Right cardiac atrium (tissue), 5 donors: ENCODE results near the gene DDRGK1. TPM values are rescaled to one million over a fixed set of nuclear protein-coding genes. Genes with fewer than 3 reads are reported as not detected.

ENCODE experiments used
- ATAC-seq, 2 donors: fragments of 200-7000 bp; cut with Tn5 transposase; one replicate each; pipeline versions ENCODE4 v1.8.0 to v1.9.1; 2020; ENCODE audit warnings: moderate library complexity in 2 of 2, mild to moderate bottlenecking in 1 of 2
- DNase-seq, 3 donors: peaks; one replicate each; pipeline ENCODE4 v3.0.0-alpha.2; 2020
- H3K27ac ChIP-seq: one replicate; pipeline ENCODE4 v1.5.1; 2013; ENCODE audit warnings: mild to moderate bottlenecking, low read length, control low read depth, moderate library complexity
- H3K27me3 ChIP-seq: one replicate; pipeline ENCODE4 v1.6.1; 2013; ENCODE audit not compliant: control insufficient read depth, insufficient read depth
- H3K4me1 ChIP-seq: one replicate; pipeline ENCODE4 v1.6.1; 2013; ENCODE audit warnings: low read length; ENCODE audit not compliant: control insufficient read depth, insufficient read depth
- H3K4me3 ChIP-seq: one replicate; pipeline ENCODE4 v1.5.1; 2013; ENCODE audit warnings: low read length, control low read depth
- H3K9me3 ChIP-seq: one replicate; pipeline ENCODE4 v1.6.1; 2013; ENCODE audit warnings: low read length; ENCODE audit not compliant: control insufficient read depth
- WGBS: extraction: QIAGEN DNeasy Blood & Tissue Kit; methylation state at CpG from one replicate; pipeline ENCODE4 v1.1.7; 2013; 5-methylcytosine and 5-hydroxymethylcytosine counted together
- intact Hi-C, 4 donors: fragments of 100-400 bp; cut with DNase I; formaldehyde crosslinking; loops; one replicate each; pipeline versions ENCODE4 v1.11.0 to v1.14.0; 2022 to 2023
- polyA plus RNA-seq: library from polyadenylated mRNA; stranded (reverse); fragments of 200-250 nt; gene quantifications from one replicate; pipeline ENCODE4 v1.2.3, GENCODE V29; 2013
- total RNA-seq, 4 donors: library from RNA; stranded (reverse); fragmentation: NEBNext Ultra II Directional; extraction: Animal tissue kit (Norgen Biotek cat#: 25700); gene quantifications; one replicate each; pipeline ENCODE4 v1.2.1, GENCODE V29; 2021
- donor health status: healthy with polysubstance abuse.
- donor health status: DM: no; HTN: yes; CAD: no.
- donor health status: DM: no; HTN: no; CAD: no.
- donor health status: DM: no; HTN: yes; CAD: no; lungs with severe emphysema.
- donor health status: DM: yes; HTN: yes; CAD: no.

DDRGK1 gene
- total and polyA plus RNA-seq, 5 donors: 37.4 to 40.6 (median 38.5) TPM

GRCh38 chr20:3175270-3175669 is 29.2 kb downstream of the DDRGK1 start:
- H3K4me3 ChIP-seq: peak overlapping the region; percentile 66
- 19% methylated on average over 1 of the region's 1 CpG for WGBS
- intact Hi-C loops: no loop called here

GRCh38 chr20:3174442-3175261 is 29.8 kb downstream of the DDRGK1 start:
- H3K27me3 ChIP-seq: no peaks in the 10 kb centered on the region
- peak overlapping the region; percentile 66 for H3K4me3 ChIP-seq
- 15% methylated on average over 13 of the region's 13 CpGs for WGBS
- H3K27ac ChIP-seq: no peak overlapping the region
- H3K4me1 ChIP-seq: no peaks in the 10 kb centered on the region
- H3K9me3 ChIP-seq: no peaks in the 10 kb centered on the region
- intact Hi-C loops: no loop called here
- DNase-seq (no peak), ATAC-seq (no peak)

More at GRCh38 chr20:3175270-3175669, 29.2 kb downstream of the DDRGK1 start:
- DNase-seq (no peak), ATAC-seq (no peak)
- H3K4me1 ChIP-seq: no peaks in the 10 kb centered on the region
- H3K27ac ChIP-seq: no peak overlapping the region
- no peaks in the 10 kb centered on the region for H3K27me3 ChIP-seq
- H3K9me3 ChIP-seq: no peaks in the 10 kb centered on the region

GRCh38 chr20:3173610-3174441 is 30.7 kb downstream of the DDRGK1 start:
- DNase-seq: peak; percentile 92 to 98 (median 97)
- peak; percentile 96 to 97 for ATAC-seq
- WGBS: under 1% methylated on average over 84 of the region's 84 CpGs
- Histone ChIP-seq H3K27ac (peak overlapping the region; percentile 38), H3K27me3 (no peaks in the 10 kb centered on the region), H3K9me3 (no peaks in the 10 kb centered on the region), H3K4me3 (peak overlapping the region; percentile 66), H3K4me1 (no peaks in the 10 kb centered on the region)
- intact Hi-C loops: no loop called here

- intact Hi-C loops: no loop called here
- Histone ChIP-seq H3K27me3 (no peaks in the 10 kb centered on the region), H3K9me3 (no peaks in the 10 kb centered on the region), H3K4me3 (peak within 1 kb of the TSS; percentile 66), H3K4me1 (no peaks in the 10 kb centered on the region), H3K27ac (peak within 1 kb of the TSS; percentile 40)
- ATAC-seq (peak; percentile 69 to 72), DNase-seq (peak; percentile 83 to 91 (median 90))
- under 1% methylated on average over 62 of the region's 62 CpGs for WGBS
Observed at GRCh38 chr20:3172933-3173609, 31.4 kb downstream of the DDRGK1 start, which contains the start of gene LZTS3. LZTS3 (minus strand) TSS chr20:3173549; CDS start chr20:3167163, 6,386 bp downstream.

- DNase-seq: no peak
- 20% methylated on average over 5 of the region's 5 CpGs for WGBS
Observed at GRCh38 chr20:3172126-3172932, 32.2 kb downstream of the DDRGK1 start.

GRCh38 chr20:3171391-3172125 is 32.9 kb downstream of the DDRGK1 start:
- 78% methylated on average over 14 of the region's 14 CpGs for WGBS
- Histone ChIP-seq H3K27ac (no peak overlapping the region), H3K4me3 (no peak overlapping the region), H3K27me3 (no peaks in the 10 kb centered on the region), H3K9me3 (no peaks in the 10 kb centered on the region), H3K4me1 (no peaks in the 10 kb centered on the region)
- DNase-seq (no peak), ATAC-seq (no peak)
- intact Hi-C loops: no loop called here

More at GRCh38 chr20:3172126-3172932, 32.2 kb downstream of the DDRGK1 start:
- Histone ChIP-seq H3K9me3 (no peaks in the 10 kb centered on the region), H3K27me3 (no peaks in the 10 kb centered on the region), H3K4me1 (no peaks in the 10 kb centered on the region), H3K4me3 (peak overlapping the region; percentile 66), H3K27ac (no peak overlapping the region)
- intact Hi-C loops: no loop called here
- no peak for ATAC-seq

- ATAC-seq (no peak), DNase-seq (no peak)
- no peaks in the 10 kb centered on the region for H3K9me3 ChIP-seq
- WGBS: 84% methylated on average over 7 of the region's 7 CpGs
- intact Hi-C loops: no loop called here
- no peak overlapping the region for H3K4me3 ChIP-seq
- H3K27ac ChIP-seq: no peak overlapping the region
- no peaks in the 10 kb centered on the region for H3K4me1 ChIP-seq
- no peaks in the 10 kb centered on the region for H3K27me3 ChIP-seq
Observed at GRCh38 chr20:3168829-3169590, 35.5 kb downstream of the DDRGK1 start.

GRCh38 chr20:3168079-3168828 is 36.2 kb downstream of the DDRGK1 start:
- H3K27ac ChIP-seq: no peak overlapping the region
- peak in 1 of 2 donors; percentile 21 for ATAC-seq
- H3K27me3 ChIP-seq: no peaks in the 10 kb centered on the region
- H3K4me1 ChIP-seq: no peaks in the 10 kb centered on the region
- H3K4me3 ChIP-seq: peak overlapping the region; percentile 1
- WGBS: 49% methylated on average over 39 of the region's 39 CpGs
- no peaks in the 10 kb centered on the region for H3K9me3 ChIP-seq
- intact Hi-C loops: no loop called here
- peak in 2 of 3 donors; percentile 64 to 76 for DNase-seq

- no peaks in the 10 kb centered on the region for H3K9me3 ChIP-seq
- H3K4me3 ChIP-seq: peak overlapping the region; percentile 1
- DNase-seq (no peak), ATAC-seq (no peak)
- WGBS: 64% methylated on average over 25 of the region's 25 CpGs
- H3K27ac ChIP-seq: no peak overlapping the region
- intact Hi-C loops: no loop called here
- no peaks in the 10 kb centered on the region for H3K4me1 ChIP-seq
- no peaks in the 10 kb centered on the region for H3K27me3 ChIP-seq
Observed at GRCh38 chr20:3167738-3168078, 36.8 kb downstream of the DDRGK1 start.
